K562 (cell line): ENCODE measurements around the gene N4BP3. TPM values are rescaled to one million over a fixed set of nuclear protein-coding genes. Genes with fewer than 3 reads are reported as not detected.

ENCODE experiments used
- C11orf30 ChIP-seq: fragments of 450-650 bp; IDR thresholded peaks from 2 replicates; pipeline ENCODE4 v1.6.1; 2016; ENCODE audit warnings: low read depth, mild to moderate bottlenecking
- CEBPB ChIP-seq: fragments of 450-650 bp; IDR thresholded peaks from 2 replicates; pipeline ENCODE4 v1.6.1; 2016; ENCODE audit warnings: missing genetic modification characterization, missing compliant biosample characterization
- CTBP1 ChIP-seq: fragments of 450-650 bp; IDR thresholded peaks from 2 replicates; pipeline ENCODE4 v1.6.1; 2016; ENCODE audit warnings: borderline replicate concordance
- CXXC5 ChIP-seq: fragments of 250-450 bp; sonication (Bioruptor Pico); IDR thresholded peaks from 2 replicates; pipeline ENCODE4 v1.8.0; 2022; ENCODE audit warnings: inconsistent platforms, mild to moderate bottlenecking, moderate library complexity
- DDX20 ChIP-seq: fragments of 450-650 bp; IDR thresholded peaks from 2 replicates; pipeline ENCODE4 v1.6.1; 2016; ENCODE audit warnings: missing genetic modification characterization, low read depth, mild to moderate bottlenecking, missing compliant biosample characterization, moderate library complexity
- ELF1 ChIP-seq: fragments of 200-800 bp; sonication (Bioruptor generic); IDR thresholded peaks from 2 replicates; pipeline ENCODE4 v1.6.1; 2016; ENCODE audit warnings: missing genetic modification characterization, missing compliant biosample characterization
- ELK3 ChIP-seq: fragments of 450-650 bp; formaldehyde crosslinking; IDR thresholded peaks from 2 replicates; pipeline ENCODE4 v1.4.0; 2020; ENCODE audit warnings: mild to moderate bottlenecking
- ETS2 ChIP-seq: IDR thresholded peaks from 2 replicates; pipeline ENCODE4 v1.6.1; 2016; ENCODE audit warnings: borderline replicate concordance, missing genetic modification characterization, mild to moderate bottlenecking, moderate library complexity, missing compliant biosample characterization; ENCODE audit not compliant: poor library complexity, severe bottlenecking
- FOS ChIP-seq: IDR thresholded peaks from 3 replicates; pipeline ENCODE4 v1.6.1; 2011; ENCODE audit not compliant: insufficient read length; ENCODE audit errors: extremely low read depth
- GABPB1 ChIP-seq: sonication (generic); formaldehyde crosslinking; IDR thresholded peaks from 2 replicates; pipeline ENCODE4 v1.8.0; 2022; ENCODE audit warnings: mild to moderate bottlenecking, missing genetic modification reagents
- HDAC2 ChIP-seq: fragments of 450-650 bp; IDR thresholded peaks from 2 replicates; pipeline ENCODE4 v1.6.1; 2016; ENCODE audit warnings: mild to moderate bottlenecking
- HOXB6 ChIP-seq: fragments of 250-450 bp; sonication (Bioruptor Pico); IDR thresholded peaks from 2 replicates; pipeline ENCODE4 v1.5.1; 2022; ENCODE audit warnings: mild to moderate bottlenecking, borderline replicate concordance
- KDM5B ChIP-seq: fragments of 200-600 bp; sonication (generic); IDR thresholded peaks from 2 replicates; pipeline ENCODE4 v1.6.1; 2012; ENCODE audit warnings: low read depth, mild to moderate bottlenecking, moderate library complexity, low read length, control low read depth, inconsistent platforms; ENCODE audit not compliant: insufficient replicate concordance
- MAX ChIP-seq: sonication (generic); formaldehyde crosslinking; IDR thresholded peaks from 2 replicates; pipeline ENCODE4 v1.9.0; 2022; ENCODE audit warnings: mild to moderate bottlenecking, missing genetic modification reagents
- MYC ChIP-seq, 2 experiments: fragments of 250-450 bp in 1 of 2; sonication (Bioruptor Pico) in 1 of 2; IDR thresholded peaks; 2 replicates each; pipeline versions ENCODE4 v1.5.1 to v1.6.1; 2012 to 2021; ENCODE audit warnings: low read depth in 2 of 2, borderline replicate concordance in 1 of 2, improper control_type of control experiment in 1 of 2, low read length in 1 of 2, mild to moderate bottlenecking in 1 of 2, moderate library complexity in 1 of 2
- PATZ1 ChIP-seq: fragments of 250-450 bp; sonication (Bioruptor Pico); IDR thresholded peaks from 2 replicates; pipeline ENCODE4 v1.5.0; 2020; ENCODE audit warnings: mild to moderate bottlenecking, borderline replicate concordance
- PHF20 ChIP-seq: fragments of 450-650 bp; IDR thresholded peaks from 2 replicates; pipeline ENCODE4 v1.6.1; 2018; ENCODE audit not compliant: partially characterized antibody
- PHF21A ChIP-seq: fragments of 450-650 bp; IDR thresholded peaks from 2 replicates; pipeline ENCODE4 v1.6.1; 2017; ENCODE audit warnings: low read depth, borderline replicate concordance
- POLR2G ChIP-seq: fragments of 200-400 bp; formaldehyde crosslinking; IDR thresholded peaks from 2 replicates; pipeline ENCODE4 v1.6.1; 2017; ENCODE audit warnings: low read depth, mild to moderate bottlenecking, antibody characterized with exemption, low read length, moderate library complexity
- RBFOX2 ChIP-seq: fragments of 200-400 bp; formaldehyde crosslinking; IDR thresholded peaks from 2 replicates; pipeline ENCODE4 v1.6.1; 2017; ENCODE audit warnings: low read depth, mild to moderate bottlenecking, low read length, moderate library complexity
- TEAD4 ChIP-seq, 2 experiments: sonication (generic) in 1 of 2; formaldehyde crosslinking in 1 of 2; IDR thresholded peaks; 2 replicates each; pipeline versions ENCODE4 v1.6.1 to v1.8.0; 2012 to 2022; ENCODE audit warnings: borderline replicate concordance in 1 of 2, inconsistent platforms in 1 of 2, low read length in 1 of 2, mild to moderate bottlenecking in 1 of 2, missing genetic modification reagents in 1 of 2
- ZNF830 ChIP-seq: fragments of 250-450 bp; sonication (Bioruptor Pico); IDR thresholded peaks from 2 replicates; pipeline ENCODE4 v1.5.0; 2021; ENCODE audit warnings: mild to moderate bottlenecking
- polyA plus RNA-seq, 8 experiments: library from polyadenylated mRNA; depleted of rRNA in 4 of 8; stranded (reverse) in 5 of 8; unstranded in 3 of 8; fragments of >200 nt; fragmentation: Nextera tagmentation in 2 of 8; fragmentation: Illumina TruSeq in 1 of 8; extraction: Ambion mirVana in 2 of 8; extraction: Trizol in 1 of 8; gene quantifications; 2 replicates each; pipeline versions ENCODE4 v1.2.1 to v1.2.3, GENCODE V29; 2011 to 2014; ENCODE audit warnings: inconsistent platforms in 1 of 8, missing spikeins in 1 of 8
- total RNA-seq, 7 experiments: library from RNA; depleted of rRNA in 6 of 7; stranded (reverse); fragments of >200 nt in 6 of 7; fragmentation: Illumina TruSeq in 2 of 7; extraction: Trizol in 2 of 7; gene quantifications; 2 replicates each; pipeline versions ENCODE4 v1.2.1 to v1.2.3, GENCODE V29; 2011 to 2021; ENCODE audit warnings: low replicate concordance in 1 of 7

The N4BP3 gene
- total and polyA plus RNA-seq, 9 of the 15 experiments (the other 6 are each of a cell fraction or from before 2014, with no cell fraction given): 0.06 to 7.0 (median 2.4) TPM

- peak; percentile 98 for TF ChIP-seq C11orf30
- peak; percentile 35; the same call in 1 of the 2 replicates for TF ChIP-seq ELF1 (tag)
- TF ChIP-seq PHF21A: 0 out of 2 replicates have a peak, but pooled peaks have one; percentile 31
- no peak for TF ChIP-seq HOXB6 (CRISPR knock-in tag)
- TF ChIP-seq HDAC2: peak; percentile 93
- peak; percentile 79 for TF ChIP-seq CEBPB (tag)
- TF ChIP-seq CTBP1: peak; percentile 70; the same call in 1 of the 2 replicates
- peak; percentile 91 for TF ChIP-seq POLR2G
- no peak for TF ChIP-seq DDX20
- peak; percentile 85 for TF ChIP-seq RBFOX2
- peak; percentile 85 for TF ChIP-seq CXXC5 (CRISPR knock-in tag)
- peak; percentile 89 for TF ChIP-seq MYC (IDR thresholded peaks at IDR 0.05; ENCODE audit: low read depth, low read length)
- TF ChIP-seq MYC (CRISPR knock-in tag; IDR thresholded peaks at IDR 0.05; ENCODE audit: borderline replicate concordance, low read depth): 0 out of 2 replicates have a peak, but pooled peaks have one; percentile 21
- peak; percentile 88 for TF ChIP-seq PHF20
- peak; percentile 91 for TF ChIP-seq GABPB1
- TF ChIP-seq MAX: peak; percentile 82
- peak; percentile 56 for TF ChIP-seq KDM5B
- 0 out of 2 replicates have a peak, but pooled peaks have one; percentile 15 for TF ChIP-seq TEAD4 (IDR thresholded peaks at IDR 0.05; ENCODE audit: low read length)
- no peak for TF ChIP-seq TEAD4 (CRISPR knock-in tag; IDR thresholded peaks at IDR 0.05; ENCODE audit: borderline replicate concordance)
- TF ChIP-seq ELK3 (CRISPR knock-in tag): no peak
- 0 out of 2 replicates have a peak, but pooled peaks have one; percentile 60 for TF ChIP-seq ZNF830 (CRISPR knock-in tag)
- no peak for TF ChIP-seq ETS2 (tag)
- 0 out of 2 replicates have a peak, but pooled peaks have one; percentile 20 for TF ChIP-seq PATZ1 (CRISPR knock-in tag)
- peak; percentile 79 for TF ChIP-seq FOS
These were observed 40.4 kb downstream of the N4BP3 start, which contains the start of gene NHP2 (continued) for GRCh38 chr5:178153530-178154340.
